ENCODE measurements around the gene TMED5.

Gene TMED5

GRCh38 chr1:93124556-93125355 is 55.5 kb downstream of the TMED5 start:
- no peak for DNase-seq

- DNase-seq = no peak
These were observed 56.9 kb downstream of the TMED5 start for GRCh38 chr1:93123201-93123783.

- no peak for DNase-seq
These were observed 59.6 kb downstream of the TMED5 start for GRCh38 chr1:93120614-93121013.

GRCh38 chr1:93114391-93114790 is 65.8 kb downstream of the TMED5 start:
- no peak for DNase-seq

- no peak for DNase-seq
These were observed 67.1 kb downstream of the TMED5 start for GRCh38 chr1:93113127-93113526.

GRCh38 chr1:93111561-93111960 is 68.7 kb downstream of the TMED5 start:
- DNase-seq = no peak

GRCh38 chr1:93111065-93111464 is 69.1 kb downstream of the TMED5 start:
- DNase-seq = no peak

- no peak for DNase-seq
These were observed 70.6 kb downstream of the TMED5 start for GRCh38 chr1:93109578-93109977.

GRCh38 chr1:93108335-93108734 is 71.9 kb downstream of the TMED5 start:
- DNase-seq = no peak

- DNase-seq = no peak
These were observed 72.8 kb downstream of the TMED5 start for GRCh38 chr1:93107395-93107794.

- no peak for DNase-seq
These were observed 74.0 kb downstream of the TMED5 start for GRCh38 chr1:93106226-93106625.

- no peak for DNase-seq
These were observed 78.1 kb downstream of the TMED5 start for GRCh38 chr1:93102142-93102541.
